ENCODE results near the gene HINT3.
"Not testable (repeated sequence)": the region's sequence is repeated elsewhere in the genome, so short reads cannot be mapped to it uniquely, and the experiment has no call there.

Gene HINT3

GRCh38 chr6:125940247-125941041 is 16.1 kb upstream of the HINT3 start:
- DNase-seq, result no peak

- no peak for DNase-seq
These were observed 13.7 kb upstream of the HINT3 start for GRCh38 chr6:125942672-125943527.

- DNase-seq, result no peak
These were observed 12.8 kb upstream of the HINT3 start for GRCh38 chr6:125943528-125944433.

GRCh38 chr6:125944434-125944816 is 12.1 kb upstream of the HINT3 start:
- no peak for DNase-seq

- DNase-seq, result no peak
These were observed 11.7 kb upstream of the HINT3 start for GRCh38 chr6:125944896-125945295.

GRCh38 chr6:125945378-125946141 is 11.0 kb upstream of the HINT3 start:
- DNase-seq, result no peak

GRCh38 chr6:125947615-125948014 is 9.0 kb upstream of the HINT3 start:
- no peak for DNase-seq

- no peak for DNase-seq
These were observed 8.1 kb upstream of the HINT3 start for GRCh38 chr6:125948455-125948854.

GRCh38 chr6:125949069-125949468 is 7.5 kb upstream of the HINT3 start:
- DNase-seq, result no peak

GRCh38 chr6:125950293-125950692 is 6.3 kb upstream of the HINT3 start:
- no peak for DNase-seq

GRCh38 chr6:125950716-125951115 is 5.9 kb upstream of the HINT3 start:
- DNase-seq, result not testable (repeated sequence)

- DNase-seq, result no peak
These were observed 5.2 kb upstream of the HINT3 start for GRCh38 chr6:125951323-125951722.

- DNase-seq, result peak; percentile 31
These were observed 3.6 kb upstream of the HINT3 start for GRCh38 chr6:125952764-125953501.

GRCh38 chr6:125953502-125953875 is 3.1 kb upstream of the HINT3 start:
- peak; percentile 75 to 91 for DNase-seq

- no peak for DNase-seq
These were observed 1.7 kb upstream of the HINT3 start for GRCh38 chr6:125954735-125955339.

- DNase-seq, result no peak
These were observed 597 bp upstream of the HINT3 start for GRCh38 chr6:125955973-125956372.

- DNase-seq, result no peak
These were observed 772 bp downstream of the HINT3 start for GRCh38 chr6:125957391-125957693.

GRCh38 chr6:125957845-125958244 is 1.3 kb downstream of the HINT3 start:
- peak in 1 of 2 experiments; percentile 36 for DNase-seq

GRCh38 chr6:125959041-125959440 is 2.5 kb downstream of the HINT3 start:
- DNase-seq, result no peak

GRCh38 chr6:125961117-125961516 is 4.5 kb downstream of the HINT3 start:
- DNase-seq, result no peak

- DNase-seq, result no peak
These were observed 6.4 kb downstream of the HINT3 start for GRCh38 chr6:125962900-125963497.

Data from NCI-H526 (cell line).